HL-60 (cell line): ENCODE data around the gene ZMIZ1.

ENCODE experiments used
- DNase-seq, 2 experiments: peaks; one replicate each; pipeline ENCODE4 v3.0.0-alpha.2; 2010 to 2020; ENCODE audit warnings: low read depth in 1 of 2, low spot score in 1 of 2
- H3K27ac ChIP-seq: fragments of 250-450 bp; sonication (Bioruptor Pico); replicated peaks from 2 replicates; pipeline ENCODE4 v1.5.1; 2020; ENCODE audit warnings: mild to moderate bottlenecking, moderate library complexity
- H3K27me3 ChIP-seq: fragments of 250-450 bp; sonication (Bioruptor Pico); 2 replicates; pipeline ENCODE4 v1.5.1; 2021; ENCODE audit warnings: mild to moderate bottlenecking, moderate library complexity; ENCODE audit not compliant: insufficient read depth, poor library complexity, severe bottlenecking
- H3K4me3 ChIP-seq: replicated peaks from 2 replicates; pipeline ENCODE4 v1.5.1; 2011; ENCODE audit warnings: mild to moderate bottlenecking, control low read depth, low read length; ENCODE audit not compliant: insufficient read depth
- GABPA ChIP-seq: IDR thresholded peaks from 2 replicates; pipeline ENCODE4 v1.6.1; 2012; ENCODE audit warnings: low read depth
- POLR2AphosphoS5 ChIP-seq: IDR thresholded peaks from 2 replicates; pipeline ENCODE4 v1.6.1; 2012; ENCODE audit warnings: low read depth
- REST ChIP-seq: IDR thresholded peaks from 2 replicates; pipeline ENCODE4 v1.6.1; 2012; ENCODE audit warnings: low read depth; ENCODE audit not compliant: insufficient replicate concordance
- SPI1 ChIP-seq: IDR thresholded peaks from 2 replicates; pipeline ENCODE4 v1.6.1; 2012; ENCODE audit warnings: low read depth, mild to moderate bottlenecking, borderline replicate concordance
- TF ChIP-seq, protein P1 (sequence below): IDR thresholded peaks from one replicate; pipeline ENCODE4 v1.5.1; 2011; ENCODE audit warnings: low read length, control low read depth, inconsistent platforms; ENCODE audit not compliant: insufficient read depth

The ZMIZ1 gene

GRCh38 chr10:79061441-79062315, 7.1 kb upstream of the ZMIZ1 start:
- H3K4me3 ChIP-seq = no peak overlapping the region
- no peaks in the 10 kb centered on the region for H3K27me3 ChIP-seq
- H3K27ac ChIP-seq = no peak overlapping the region
- no peak for TF ChIP-seq REST
- no peak for TF ChIP-seq SPI1
- DNase-seq = no peak

- H3K27me3 ChIP-seq = no peaks in the 10 kb centered on the region
- H3K4me3 ChIP-seq = no peak overlapping the region
- no peak overlapping the region for H3K27ac ChIP-seq
- DNase-seq = no peak
- TF ChIP-seq, protein P1, sequence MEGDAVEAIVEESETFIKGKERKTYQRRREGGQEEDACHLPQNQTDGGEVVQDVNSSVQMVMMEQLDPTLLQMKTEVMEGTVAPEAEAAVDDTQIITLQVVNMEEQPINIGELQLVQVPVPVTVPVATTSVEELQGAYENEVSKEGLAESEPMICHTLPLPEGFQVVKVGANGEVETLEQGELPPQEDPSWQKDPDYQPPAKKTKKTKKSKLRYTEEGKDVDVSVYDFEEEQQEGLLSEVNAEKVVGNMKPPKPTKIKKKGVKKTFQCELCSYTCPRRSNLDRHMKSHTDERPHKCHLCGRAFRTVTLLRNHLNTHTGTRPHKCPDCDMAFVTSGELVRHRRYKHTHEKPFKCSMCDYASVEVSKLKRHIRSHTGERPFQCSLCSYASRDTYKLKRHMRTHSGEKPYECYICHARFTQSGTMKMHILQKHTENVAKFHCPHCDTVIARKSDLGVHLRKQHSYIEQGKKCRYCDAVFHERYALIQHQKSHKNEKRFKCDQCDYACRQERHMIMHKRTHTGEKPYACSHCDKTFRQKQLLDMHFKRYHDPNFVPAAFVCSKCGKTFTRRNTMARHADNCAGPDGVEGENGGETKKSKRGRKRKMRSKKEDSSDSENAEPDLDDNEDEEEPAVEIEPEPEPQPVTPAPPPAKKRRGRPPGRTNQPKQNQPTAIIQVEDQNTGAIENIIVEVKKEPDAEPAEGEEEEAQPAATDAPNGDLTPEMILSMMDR = no peak
- TF ChIP-seq SPI1 = peak; percentile 81; the same call in 1 of the 2 replicates
- no peak for TF ChIP-seq GABPA
These were observed 5.7 kb upstream of the ZMIZ1 start for GRCh38 chr10:79063071-79063491.

- no peak overlapping the region for H3K27ac ChIP-seq
- TF ChIP-seq POLR2AphosphoS5 (no peak), REST (no peak), SPI1 (no peak), GABPA (no peak)
- TF ChIP-seq, protein P1 = no peak
- no peaks in the 10 kb centered on the region for H3K27me3 ChIP-seq
- DNase-seq = no peak
- no peak overlapping the region for H3K4me3 ChIP-seq
These were observed 4.9 kb upstream of the ZMIZ1 start for GRCh38 chr10:79063661-79064492.

GRCh38 chr10:79065091-79065551, 3.6 kb upstream of the ZMIZ1 start:
- no peak for DNase-seq
- TF ChIP-seq GABPA = no peak
- no peak for TF ChIP-seq SPI1
- TF ChIP-seq POLR2AphosphoS5 = no peak
- no peak for TF ChIP-seq REST
- TF ChIP-seq, protein P1 = no peak
- Histone ChIP-seq H3K4me3 (no peak overlapping the region), H3K27ac (no peak overlapping the region), H3K27me3 (no peaks in the 10 kb centered on the region)
